OCI-LY1 (cell line): ENCODE results near the gene FCSK.
"Not testable (repeated sequence)": the region's sequence is repeated elsewhere in the genome, so short reads cannot be mapped to it uniquely, and the experiment has no call there.

ENCODE experiments used
- H2AFZ ChIP-seq: fragments of 200-600 bp; sonication (generic), shearing (Covaris generic); 2 replicates; pipeline ENCODE4 v1.6.0; 2014; ENCODE audit warnings: antibody characterized with exemption, mild to moderate bottlenecking, low read length
- H3F3A ChIP-seq: fragments of 200-600 bp; sonication (generic), shearing (Covaris generic); 2 replicates; pipeline ENCODE4 v1.6.0; 2014; ENCODE audit warnings: mild to moderate bottlenecking, antibody characterized with exemption, low read length, moderate library complexity; ENCODE audit not compliant: insufficient read depth
- H3K27ac ChIP-seq: fragments of 200-600 bp; sonication (generic); 2 replicates; pipeline ENCODE4 v1.5.1; 2014; ENCODE audit warnings: low read length, mixed run types, mild to moderate bottlenecking, low read depth; ENCODE audit not compliant: poor library complexity, severe bottlenecking
- H3K27me3 ChIP-seq: fragments of 200-600 bp; sonication (generic); 2 replicates; pipeline ENCODE4 v1.6.0; 2014; ENCODE audit warnings: antibody characterized with exemption, mild to moderate bottlenecking, low read length, moderate library complexity; ENCODE audit not compliant: insufficient read depth
- H3K36me3 ChIP-seq: fragments of 200-600 bp; sonication (generic); 2 replicates; pipeline ENCODE4 v1.6.1; 2014; ENCODE audit warnings: mild to moderate bottlenecking, antibody characterized with exemption, low read length, moderate library complexity, mixed read lengths; ENCODE audit not compliant: insufficient read depth
- H3K4me1 ChIP-seq: fragments of 200-600 bp; sonication (generic); 2 replicates; pipeline ENCODE4 v1.5.1; 2014; ENCODE audit warnings: mild to moderate bottlenecking, low read length, moderate library complexity; ENCODE audit not compliant: insufficient read depth, severe bottlenecking
- H3K4me2 ChIP-seq: fragments of 200-600 bp; sonication (generic), shearing (Covaris generic); 2 replicates; pipeline ENCODE4 v1.6.1; 2014; ENCODE audit warnings: low read length
- H3K4me3 ChIP-seq: fragments of 200-600 bp; sonication (generic); 2 replicates; pipeline ENCODE4 v1.5.1; 2014; ENCODE audit warnings: low read length, low read depth, mild to moderate bottlenecking, mixed read lengths; ENCODE audit not compliant: poor library complexity, severe bottlenecking
- H3K79me2 ChIP-seq: fragments of 200-600 bp; shearing (Covaris generic); 2 replicates; pipeline ENCODE4 v1.6.1; 2016; ENCODE audit warnings: mixed run types, low read length, mixed read lengths; ENCODE audit not compliant: insufficient read depth
- H3K9ac ChIP-seq: fragments of 200-600 bp; sonication (generic), shearing (Covaris generic); 2 replicates; pipeline ENCODE4 v1.6.1; 2014; ENCODE audit warnings: mild to moderate bottlenecking, low read length, mixed read lengths
- H3K9me2 ChIP-seq: fragments of 200-600 bp; sonication (generic), shearing (Covaris generic); 2 replicates; pipeline ENCODE4 v1.6.1; 2014; ENCODE audit warnings: low read depth, mild to moderate bottlenecking, low read length, mixed read lengths
- H3K9me3 ChIP-seq: fragments of 200-600 bp; shearing (Covaris generic); 2 replicates; pipeline ENCODE4 v1.6.1; 2014; ENCODE audit warnings: low read length, mixed read lengths
- H4K20me1 ChIP-seq: fragments of 200-600 bp; sonication (generic), shearing (Covaris generic); 2 replicates; pipeline ENCODE4 v1.6.0; 2016; ENCODE audit warnings: mild to moderate bottlenecking, low read length; ENCODE audit not compliant: insufficient read depth
- CTCF ChIP-seq: fragments of 200-600 bp; sonication (generic), shearing (Covaris generic); IDR thresholded peaks from 2 replicates; pipeline ENCODE4 v1.5.1; 2017; ENCODE audit warnings: mild to moderate bottlenecking, antibody characterized with exemption, low read length, moderate library complexity, mixed read lengths
- EZH2 ChIP-seq: fragments of 200-600 bp; sonication (generic), shearing (Covaris generic); IDR thresholded peaks from 2 replicates; pipeline ENCODE4 v1.8.0; 2017; ENCODE audit warnings: borderline replicate concordance, mixed run types, mild to moderate bottlenecking, antibody characterized with exemption, low read length, moderate library complexity, mixed read lengths

FCSK gene

GRCh38 chr16:70448075-70448474 is 6.3 kb upstream of the FCSK start:
- Histone ChIP-seq H3K27me3 (no peaks in the 10 kb centered on the region), H3K36me3 (no peaks in the 10 kb centered on the region), H4K20me1 (no peaks in the 10 kb centered on the region), H3K4me2 (no peak overlapping the region), H3K4me1 (no peaks in the 10 kb centered on the region), H3F3A (no peaks in the 10 kb centered on the region), H3K9me2 (no peaks in the 10 kb centered on the region), H3K4me3 (no peak overlapping the region), H3K27ac (no peak overlapping the region), H3K9me3 (no peaks in the 10 kb centered on the region), H3K9ac (no peak overlapping the region), H2AFZ (no peak overlapping the region), H3K79me2 (no peaks in the 10 kb centered on the region)
- TF ChIP-seq EZH2 = no peak
- no peak for TF ChIP-seq CTCF

- H3K27ac ChIP-seq, H3K27me3 ChIP-seq, H3K4me3 ChIP-seq, H2AFZ ChIP-seq, H3K36me3 ChIP-seq, H3K4me2 ChIP-seq, H3K9me2 ChIP-seq, H3K9me3 ChIP-seq, H3K9ac ChIP-seq, H3K79me2 ChIP-seq, H4K20me1 ChIP-seq, H3F3A ChIP-seq: not testable (repeated sequence)
- peaks cover 12% of the 10 kb centered on the region for H3K4me1 ChIP-seq
Observed at GRCh38 chr16:70450142-70451003, 4.0 kb upstream of the FCSK start.

- H3K4me3 ChIP-seq, H3K27ac ChIP-seq, H3K9me2 ChIP-seq, H3K9ac ChIP-seq, H4K20me1 ChIP-seq, H3F3A ChIP-seq, H3K9me3 ChIP-seq, H3K27me3 ChIP-seq, H3K4me2 ChIP-seq, H2AFZ ChIP-seq, H3K36me3 ChIP-seq, H3K79me2 ChIP-seq: not testable (repeated sequence)
- H3K4me1 ChIP-seq = peaks cover 18% of the 10 kb centered on the region
Observed at GRCh38 chr16:70451004-70451340, 3.4 kb upstream of the FCSK start.

- Histone ChIP-seq H3K9ac (peak overlapping the region; percentile 82), H4K20me1 (no peaks in the 10 kb centered on the region), H3K9me3 (no peaks in the 10 kb centered on the region), H3K4me3 (peak overlapping the region; percentile 79), H2AFZ (peak overlapping the region; percentile 81; the same call in 1 of the 2 replicates), H3K27ac (no peak overlapping the region), H3K36me3 (no peaks in the 10 kb centered on the region), H3K4me2 (peak overlapping the region; percentile 83), H3K79me2 (no peaks in the 10 kb centered on the region), H3F3A (peaks cover 3% of the 10 kb centered on the region; the same call in 1 of the 2 replicates), H3K9me2 (no peaks in the 10 kb centered on the region), H3K27me3 (no peaks in the 10 kb centered on the region), H3K4me1 (peaks cover 19% of the 10 kb centered on the region)
- no peak for TF ChIP-seq CTCF
- TF ChIP-seq EZH2 = no peak
Observed at GRCh38 chr16:70453117-70453891, 1.1 kb upstream of the FCSK start.
